HG02938 (cell line): ENCODE measurements around the gene TRIM31.

Experiments
- ATAC-seq: cut with Tn5 transposase; IDR thresholded peaks from one replicate; pipeline ENCODE4 v1.9.1; 2021; ENCODE audit warnings: mild to moderate bottlenecking, moderate library complexity; ENCODE audit not compliant: unreplicated experiment

The TRIM31 gene, protein sequence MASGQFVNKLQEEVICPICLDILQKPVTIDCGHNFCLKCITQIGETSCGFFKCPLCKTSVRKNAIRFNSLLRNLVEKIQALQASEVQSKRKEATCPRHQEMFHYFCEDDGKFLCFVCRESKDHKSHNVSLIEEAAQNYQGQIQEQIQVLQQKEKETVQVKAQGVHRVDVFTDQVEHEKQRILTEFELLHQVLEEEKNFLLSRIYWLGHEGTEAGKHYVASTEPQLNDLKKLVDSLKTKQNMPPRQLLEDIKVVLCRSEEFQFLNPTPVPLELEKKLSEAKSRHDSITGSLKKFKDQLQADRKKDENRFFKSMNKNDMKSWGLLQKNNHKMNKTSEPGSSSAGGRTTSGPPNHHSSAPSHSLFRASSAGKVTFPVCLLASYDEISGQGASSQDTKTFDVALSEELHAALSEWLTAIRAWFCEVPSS

DNA sequence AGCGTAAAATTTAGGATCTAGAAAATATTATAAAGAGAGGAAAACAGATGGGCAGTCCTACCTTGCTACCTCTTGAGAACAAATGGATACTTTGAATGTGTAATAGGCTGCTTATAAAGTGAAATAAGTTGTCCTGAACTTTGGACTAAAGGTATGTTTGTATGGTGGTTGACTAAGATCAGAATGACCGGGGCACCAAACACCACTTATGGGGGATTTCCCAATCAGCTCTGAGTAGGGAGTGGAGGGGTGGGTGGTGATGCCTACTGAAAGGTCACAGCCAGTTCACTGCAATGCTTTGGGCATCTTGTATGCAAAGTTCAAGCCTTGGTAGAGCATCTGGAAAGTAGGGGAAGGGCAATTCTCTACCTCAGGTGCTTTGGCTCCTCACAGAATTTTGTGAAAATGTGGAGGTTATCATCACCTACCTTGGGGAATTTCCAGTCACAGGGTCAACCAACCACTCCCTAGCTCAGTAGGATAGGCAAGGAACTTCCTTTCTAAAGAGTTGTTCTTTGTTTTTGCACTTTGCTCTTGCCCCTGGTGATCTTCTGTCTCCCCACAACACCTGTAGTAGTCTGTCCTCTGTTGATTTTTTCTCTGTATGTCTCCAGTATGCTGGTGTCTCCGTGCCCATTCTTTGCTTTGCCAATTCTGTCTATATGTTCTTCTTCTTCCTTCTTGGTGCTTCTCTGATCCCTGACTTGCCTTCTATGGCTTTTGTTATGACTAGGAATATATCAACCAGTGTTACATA lies at the start of gene TRIM31:
Gene TRIM31, minus strand, starts transcription at position 88 of the 757 bp plus-strand sequence. CDS start 285 bp downstream, outside the sequence.
- ATAC-seq, result no peak

DNA sequence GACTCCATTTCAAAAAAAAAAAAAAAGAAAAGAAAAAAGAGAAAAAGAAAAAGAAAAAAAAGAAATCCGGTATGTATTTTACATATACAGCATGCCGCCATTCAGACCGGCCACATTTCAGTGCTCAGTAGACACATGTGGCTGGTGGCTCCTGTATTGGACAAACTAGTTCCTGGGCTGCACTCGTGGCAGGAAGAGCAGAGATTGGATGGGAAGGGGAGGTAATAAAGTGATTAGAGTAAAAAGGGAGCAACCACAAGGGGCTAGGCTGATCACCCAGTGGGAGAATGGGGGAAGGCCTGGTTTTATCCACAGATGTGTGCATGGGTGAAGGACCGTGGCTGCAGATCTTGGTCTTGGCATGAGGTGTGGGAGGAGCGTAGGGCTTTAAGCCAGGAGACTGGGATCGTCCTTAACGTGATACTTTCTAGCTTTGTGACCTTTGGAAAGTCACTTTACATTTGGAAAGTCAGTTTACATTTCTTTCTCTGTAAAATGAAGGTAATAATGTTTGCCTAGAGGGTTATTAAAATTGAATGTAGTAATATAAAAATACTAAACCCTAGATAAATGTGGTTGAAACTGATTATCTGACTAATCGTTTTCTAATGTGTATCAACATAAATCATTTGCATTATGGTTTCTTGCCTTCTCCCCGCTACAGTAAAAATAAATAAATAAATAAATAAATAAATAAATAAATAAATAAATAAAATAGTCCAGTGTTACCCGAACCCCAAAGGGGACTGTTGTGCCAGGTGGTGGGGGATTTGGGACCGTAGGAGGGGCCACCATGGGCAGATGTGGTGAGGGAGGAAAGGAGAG lies 49.6 kb upstream of the TRIM31 start:
- ATAC-seq, result no peak

DNA sequence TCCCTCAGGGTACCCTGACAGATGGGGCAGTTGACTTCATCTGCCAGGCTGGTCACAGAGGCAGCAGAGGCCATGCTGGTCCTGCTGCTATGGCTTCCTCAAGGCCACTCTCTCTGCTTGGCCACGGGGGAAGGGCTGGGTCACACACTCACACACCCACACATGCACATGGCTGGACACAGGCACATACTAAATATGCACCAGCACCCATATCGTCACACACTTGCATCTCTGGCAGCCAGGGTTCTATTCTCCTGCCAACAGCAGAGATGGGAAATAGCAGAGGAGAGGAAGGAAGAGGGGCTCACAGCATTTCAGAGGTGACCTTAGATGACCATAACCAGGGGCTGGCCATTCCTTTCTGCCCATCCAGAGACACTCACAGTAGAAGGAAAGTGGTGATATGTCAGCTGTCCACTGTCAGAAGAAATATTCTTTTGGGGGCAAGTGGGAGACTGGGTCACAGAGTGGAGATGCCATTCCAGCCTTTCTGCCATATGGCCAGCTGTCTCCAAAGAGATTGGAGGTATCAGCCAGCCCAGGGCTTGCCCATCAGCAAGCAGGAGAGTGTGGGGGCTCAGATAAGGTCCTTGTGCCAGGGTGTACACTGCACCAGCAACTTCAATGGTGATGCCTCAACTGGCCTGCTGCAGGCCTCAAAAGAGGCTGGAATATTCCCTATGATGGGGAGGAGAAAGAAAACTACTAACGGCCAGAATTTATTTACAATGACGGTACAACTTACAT lies 48.1 kb upstream of the TRIM31 start, which contains the start of gene TRIM10:
Gene TRIM10, minus strand, starts transcription at position 427 of the 747 bp plus-strand sequence. Its CDS starts 353 bp downstream, at position 74.
- ATAC-seq, result no peak

GRCh38 chr6:30160008-30160784 lies 47.3 kb upstream of the TRIM31 start:
- ATAC-seq, result no peak

- ATAC-seq, result no peak
Observed at GRCh38 chr6:30158475-30159040, 45.7 kb upstream of the TRIM31 start.

- no peak for ATAC-seq
Observed at GRCh38 chr6:30157999-30158398, 45.1 kb upstream of the TRIM31 start.

- ATAC-seq, result no peak
Observed at GRCh38 chr6:30157581-30157980, 44.7 kb upstream of the TRIM31 start.

DNA sequence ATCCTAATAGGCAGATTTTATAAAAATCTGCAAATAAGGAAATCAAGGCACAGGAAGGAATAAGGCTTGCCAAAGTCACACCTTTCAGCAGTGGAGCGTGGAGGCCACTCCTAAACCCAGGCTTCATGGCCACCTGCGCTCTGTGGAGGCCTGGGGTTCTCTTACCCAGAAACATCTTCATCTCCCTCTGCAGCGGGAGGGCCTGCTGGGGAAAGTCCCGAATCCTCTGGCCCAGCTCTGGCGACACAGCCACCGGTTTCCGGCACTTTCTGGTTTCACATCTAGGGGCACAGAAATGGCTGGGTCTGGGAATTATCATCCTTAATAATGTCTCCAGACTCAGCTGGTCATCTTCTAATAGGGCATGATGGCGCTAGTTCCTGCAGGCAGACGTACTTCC lies 43.9 kb upstream of the TRIM31 start:
- no peak for ATAC-seq

GRCh38 chr6:30156262-30156599 lies 43.3 kb upstream of the TRIM31 start:
- no peak for ATAC-seq

DNA sequence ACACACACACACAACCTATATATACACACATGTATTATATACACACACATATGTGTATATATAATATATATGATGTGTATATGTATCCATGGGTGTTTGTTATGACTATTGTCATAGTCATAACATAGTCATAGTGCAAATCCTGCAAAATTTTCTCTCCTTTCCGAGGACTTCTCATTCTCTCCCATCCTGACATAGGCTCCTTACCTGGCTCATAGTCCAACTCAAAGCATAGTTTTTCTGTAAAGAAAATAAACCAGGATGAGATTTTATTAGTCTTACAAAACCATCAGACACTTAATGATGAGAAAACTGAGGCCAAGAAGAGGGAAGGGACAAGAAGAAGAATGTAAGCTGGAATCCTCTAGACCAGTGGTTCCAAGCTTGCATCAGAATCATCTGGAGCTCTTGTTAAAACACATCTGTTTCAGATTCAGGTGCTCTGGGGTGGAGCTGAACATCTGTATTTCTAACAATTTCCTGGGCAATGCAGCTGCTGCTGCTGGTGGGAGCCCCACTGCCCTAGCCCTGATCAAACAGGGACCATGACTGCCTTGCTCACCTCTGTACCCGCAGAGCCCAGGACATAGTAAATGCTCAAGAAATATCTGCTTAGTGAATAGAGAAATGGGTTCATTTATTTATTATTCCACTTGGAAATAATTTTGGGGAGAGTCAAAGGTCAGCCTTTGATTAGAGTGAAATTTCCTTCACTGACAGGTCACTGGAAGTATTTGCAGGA lies 42.8 kb upstream of the TRIM31 start:
- no peak for ATAC-seq

DNA sequence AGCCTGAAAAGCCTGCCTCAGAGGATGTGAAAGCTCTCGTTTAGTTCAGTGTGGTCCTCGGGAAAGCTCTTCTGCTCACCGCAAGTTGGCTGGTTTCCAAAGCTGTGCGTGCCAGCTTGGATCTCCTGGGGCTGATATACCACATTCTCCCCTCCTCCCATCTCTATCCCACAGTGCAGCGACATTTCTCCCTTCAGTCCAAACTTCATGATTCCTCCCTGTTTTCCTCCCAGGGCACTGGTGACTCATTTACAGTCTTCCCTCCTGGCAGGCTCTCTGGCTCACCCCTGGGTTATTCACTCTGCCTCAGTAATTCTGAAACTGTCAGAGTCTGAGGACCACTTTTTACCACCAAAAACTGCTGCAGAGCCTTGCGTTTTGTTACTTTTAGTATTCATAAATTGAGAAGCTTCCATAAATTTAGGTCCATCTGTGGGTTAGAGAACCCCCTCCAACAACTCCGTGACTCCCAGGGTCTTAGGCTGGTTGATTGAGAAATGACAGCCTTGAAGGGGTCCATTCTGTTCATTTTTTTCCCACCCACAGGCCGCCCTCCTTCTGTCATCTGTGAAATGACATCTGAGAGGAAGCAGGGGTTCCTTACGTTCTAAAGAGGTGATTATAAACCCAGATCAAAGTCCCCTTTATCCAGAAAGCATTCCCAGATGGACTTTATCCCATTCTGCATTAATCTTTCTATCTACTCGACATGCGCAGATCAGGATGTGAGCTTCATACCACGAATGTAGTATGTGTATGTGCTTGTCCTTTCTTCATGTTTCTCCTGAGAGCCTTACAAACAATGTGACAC lies 42.0 kb upstream of the TRIM31 start:
- ATAC-seq, result no peak

DNA sequence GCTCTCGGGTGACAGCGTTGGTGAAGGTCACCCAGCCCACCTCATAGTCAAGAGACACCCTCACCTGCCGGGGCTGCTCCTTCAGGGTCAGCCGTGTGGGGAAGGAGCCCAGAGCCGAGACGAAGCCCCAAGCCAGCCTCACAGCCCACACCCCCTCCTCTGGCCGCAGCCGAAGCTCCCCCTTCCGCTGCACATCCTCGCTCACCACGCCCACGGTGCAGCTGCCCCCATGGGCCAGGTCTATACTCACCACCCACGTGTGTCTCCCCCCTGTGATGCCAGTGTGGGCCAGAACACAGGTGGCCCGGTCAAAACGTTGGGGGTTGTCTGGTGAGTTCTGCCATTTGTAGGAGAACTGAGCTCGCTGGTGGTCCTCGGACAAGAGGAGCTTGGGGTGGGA lies 41.2 kb upstream of the TRIM31 start:
- ATAC-seq, result no peak

DNA sequence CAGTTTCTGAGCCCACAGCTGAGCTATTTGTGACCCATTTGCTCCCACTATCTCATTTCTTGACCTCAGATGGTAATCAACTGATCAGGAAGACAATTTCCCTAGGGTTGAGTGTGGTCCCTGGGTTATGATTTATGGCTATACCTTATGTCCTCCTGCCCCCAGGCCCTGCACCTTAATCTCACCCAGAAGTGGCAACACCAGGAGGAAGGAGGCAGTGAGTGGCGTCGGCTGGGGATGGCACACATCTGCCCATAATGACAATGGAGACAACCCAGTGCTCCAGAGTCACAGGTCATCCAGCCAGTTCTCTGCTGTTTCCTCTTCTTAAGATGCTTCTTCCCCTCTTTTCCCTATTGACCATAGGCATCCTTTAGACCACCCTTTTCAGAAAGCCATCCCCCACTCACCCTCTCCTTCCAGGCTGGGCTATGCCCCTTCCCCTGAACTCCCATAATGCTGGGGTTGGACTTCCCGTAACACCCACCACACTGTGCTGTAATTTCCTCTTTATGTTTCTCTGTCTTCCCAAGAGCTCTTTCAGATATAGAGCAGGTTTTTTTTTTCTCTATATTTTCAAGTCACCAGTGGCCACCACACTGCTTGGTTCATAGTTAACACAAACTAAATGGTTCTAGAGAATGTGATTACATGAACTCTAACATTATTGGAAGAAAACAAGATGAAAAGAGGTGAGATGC lies 40.2 kb upstream of the TRIM31 start:
- no peak for ATAC-seq

DNA sequence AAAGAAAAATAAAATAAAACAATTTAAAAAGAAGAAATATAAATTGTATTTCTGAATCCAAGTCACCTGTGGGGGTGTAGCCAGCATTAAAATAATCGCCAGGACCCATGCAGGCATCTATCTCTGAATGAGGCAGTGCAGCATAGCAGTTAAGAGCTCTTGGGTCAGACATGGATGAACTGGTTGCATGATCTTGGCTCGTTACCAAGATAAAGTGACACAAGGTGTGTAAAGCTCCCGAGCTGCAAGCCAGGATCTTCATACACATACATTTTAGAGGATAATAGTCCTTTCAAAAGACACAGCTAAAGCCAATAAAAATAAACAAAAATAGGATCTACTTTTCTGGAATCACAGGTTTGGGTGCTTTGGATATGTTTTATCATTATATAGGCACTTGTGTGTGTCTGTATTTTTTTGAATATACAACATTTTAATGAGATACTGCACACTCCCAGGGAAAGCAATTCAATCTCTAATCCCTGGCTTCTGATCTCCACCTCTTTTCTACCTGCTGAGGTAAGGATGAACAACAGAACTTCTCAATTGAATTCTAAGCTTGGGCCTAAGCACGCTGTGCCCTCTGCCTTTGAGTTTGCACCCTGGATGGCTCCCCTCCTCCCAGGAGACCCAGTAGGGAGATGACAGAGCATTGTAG lies 39.3 kb upstream of the TRIM31 start:
- no peak for ATAC-seq

DNA sequence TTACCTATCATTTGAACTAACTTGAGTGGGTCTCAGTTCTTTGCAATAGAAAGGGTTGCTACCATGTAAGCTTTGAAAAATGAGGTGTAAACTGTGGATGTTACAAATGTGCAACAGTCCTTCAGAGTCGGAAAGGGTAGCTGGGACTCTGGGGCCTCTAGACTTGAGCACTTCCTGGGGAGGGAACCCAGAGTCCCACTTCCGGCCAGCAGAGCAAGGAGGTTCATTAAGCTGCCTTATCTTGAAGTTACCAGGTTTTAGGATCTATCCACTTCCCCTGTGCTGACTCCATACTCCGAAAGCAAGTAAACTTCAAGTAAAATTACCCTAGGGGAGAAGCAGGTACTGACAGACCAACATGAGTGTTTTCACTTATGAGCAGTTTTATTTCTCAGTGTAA lies 38.7 kb upstream of the TRIM31 start:
- no peak for ATAC-seq

DNA sequence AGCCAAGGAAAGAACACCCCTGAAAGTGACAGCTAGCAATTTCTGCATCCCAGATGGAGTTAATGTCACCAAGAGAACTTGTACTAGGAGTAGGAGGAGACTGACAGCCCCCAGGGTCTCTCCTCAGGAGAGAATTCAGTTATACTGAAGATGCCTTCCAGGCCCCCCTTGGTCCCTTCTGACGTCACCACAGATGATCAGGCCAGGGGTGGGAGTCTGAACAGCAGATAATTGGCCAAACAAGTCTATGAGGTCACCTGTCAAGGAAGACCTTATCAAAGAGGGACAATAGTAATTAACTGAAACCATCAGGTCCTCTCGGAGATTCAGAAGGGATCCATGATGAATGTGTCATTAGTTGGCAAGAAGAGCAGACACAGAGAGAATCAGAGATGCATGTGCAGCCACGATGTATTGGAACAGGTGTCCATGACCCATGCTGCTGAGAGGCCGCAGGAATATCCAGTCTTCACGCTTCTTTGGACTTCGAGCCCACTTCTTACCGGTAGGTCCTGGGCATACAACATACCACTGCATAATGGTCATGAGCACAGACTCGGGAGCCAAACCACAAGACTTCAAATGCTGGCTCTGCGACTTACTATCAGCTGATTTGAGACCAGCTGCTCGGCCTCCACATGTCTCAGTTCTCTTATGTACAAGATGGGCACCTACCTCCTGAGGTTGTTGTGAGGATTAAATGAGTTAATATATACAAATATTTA lies 37.9 kb upstream of the TRIM31 start:
- no peak for ATAC-seq
